MM.1S (cell line): ENCODE data around the gene MTCH1.

Experiments
- DNase-seq: peaks from one replicate; pipeline ENCODE4 v3.0.0-alpha.2; 2015
- H2AFZ ChIP-seq: fragments of 300-600 bp; sonication (generic); 2 replicates; pipeline ENCODE4 v1.6.0; 2016; ENCODE audit warnings: antibody characterized with exemption, low read length
- H3F3A ChIP-seq: fragments of 300-600 bp; sonication (generic); 2 replicates; pipeline ENCODE4 v1.6.1; 2016; ENCODE audit warnings: mild to moderate bottlenecking, antibody characterized with exemption, low read length, moderate library complexity, mixed read lengths; ENCODE audit not compliant: insufficient read depth
- H3K27ac ChIP-seq: fragments of 300-600 bp; sonication (generic); 2 replicates; pipeline ENCODE4 v1.5.1; 2016; ENCODE audit warnings: mild to moderate bottlenecking, low read length
- H3K27me3 ChIP-seq: fragments of 300-600 bp; sonication (generic); replicated peaks from 2 replicates; pipeline ENCODE4 v1.6.0; 2016; ENCODE audit warnings: low read length; ENCODE audit not compliant: insufficient read depth
- H3K36me3 ChIP-seq: fragments of 300-600 bp; sonication (generic); replicated peaks from 2 replicates; pipeline ENCODE4 v1.6.1; 2016; ENCODE audit warnings: mild to moderate bottlenecking, low read length, mixed read lengths; ENCODE audit not compliant: insufficient read depth
- H3K4me1 ChIP-seq: fragments of 300-600 bp; sonication (generic); 2 replicates; pipeline ENCODE4 v1.6.1; 2016; ENCODE audit warnings: low read length, mixed read lengths
- H3K4me2 ChIP-seq: fragments of 300-600 bp; sonication (generic); 2 replicates; pipeline ENCODE4 v1.6.0; 2016; ENCODE audit warnings: low read depth, low read length
- H3K4me3 ChIP-seq: fragments of 300-600 bp; sonication (generic); 2 replicates; pipeline ENCODE4 v1.5.1; 2016; ENCODE audit warnings: low read length, mixed read lengths
- H3K79me2 ChIP-seq: fragments of 300-600 bp; sonication (generic); 2 replicates; pipeline ENCODE4 v1.6.1; 2016; ENCODE audit warnings: mixed run types, low read length, mixed read lengths
- H3K9ac ChIP-seq: fragments of 300-600 bp; sonication (generic); 2 replicates; pipeline ENCODE4 v1.6.1; 2016; ENCODE audit warnings: low read length, mixed read lengths
- H3K9me2 ChIP-seq: fragments of 300-600 bp; sonication (generic); replicated peaks from 2 replicates; pipeline ENCODE4 v1.6.1; 2016; ENCODE audit warnings: mild to moderate bottlenecking, low read length, mixed read lengths; ENCODE audit not compliant: insufficient read depth
- H3K9me3 ChIP-seq: fragments of 300-600 bp; sonication (generic); replicated peaks from 2 replicates; pipeline ENCODE4 v1.6.1; 2016; ENCODE audit warnings: mild to moderate bottlenecking, low read length, mixed read lengths; ENCODE audit not compliant: insufficient read depth
- H4K20me1 ChIP-seq: fragments of 300-600 bp; sonication (generic); 2 replicates; pipeline ENCODE4 v1.6.1; 2016; ENCODE audit warnings: mild to moderate bottlenecking, low read length, moderate library complexity, mixed read lengths; ENCODE audit not compliant: insufficient read depth
- CTCF ChIP-seq: fragments of 300-600 bp; sonication (generic); IDR thresholded peaks from 2 replicates; pipeline ENCODE4 v1.5.1; 2016; ENCODE audit warnings: antibody characterized with exemption, low read length, mixed read lengths
- EZH2 ChIP-seq: fragments of 300-600 bp; sonication (generic); optimal IDR thresholded peaks from 2 replicates; pipeline ENCODE3; 2017; ENCODE audit warnings: low read depth, mild to moderate bottlenecking, antibody characterized with exemption, low read length, mixed read lengths
- EZH2phosphoT487 ChIP-seq: fragments of 300-600 bp; sonication (generic); IDR thresholded peaks from 2 replicates; pipeline ENCODE4 v1.6.1; 2018; ENCODE audit warnings: antibody characterized with exemption, low read length

MTCH1 gene

DNA sequence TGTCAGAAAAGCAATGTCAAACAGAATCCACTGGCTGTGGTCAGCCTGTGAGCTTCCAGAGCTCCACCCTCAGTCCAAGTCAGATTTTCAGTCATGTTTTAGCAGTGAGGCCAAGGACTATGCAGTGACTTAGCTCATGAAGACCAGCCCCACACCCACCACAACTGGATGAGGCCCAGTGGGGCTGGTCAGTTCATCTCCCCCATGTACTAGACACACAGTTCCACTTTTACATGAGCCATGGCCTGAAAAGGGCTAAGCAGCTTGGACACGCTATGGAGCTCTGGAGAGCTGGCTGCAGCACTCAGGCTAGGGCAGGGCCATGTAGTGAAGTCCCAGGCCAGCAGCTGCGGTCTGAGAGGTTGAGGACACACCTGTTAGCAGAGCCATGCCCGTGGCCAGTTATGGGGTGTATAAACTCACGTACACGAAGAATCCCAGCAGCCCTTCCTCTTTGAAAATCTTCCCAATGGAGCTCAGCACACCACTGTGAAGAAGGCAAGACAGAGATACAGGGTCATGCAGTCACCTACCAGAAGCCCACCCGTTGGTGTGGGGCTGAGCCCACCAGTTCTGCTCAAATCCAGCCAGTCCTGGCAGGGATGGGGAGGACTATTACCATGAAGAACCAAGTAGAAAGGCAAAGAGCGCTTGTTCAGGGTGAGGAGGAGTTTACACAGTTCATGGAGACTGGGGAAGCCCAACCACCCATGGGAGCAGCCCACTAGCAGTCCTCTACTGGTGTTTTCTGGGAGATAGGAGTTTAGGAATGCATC, 10.6 kb downstream of the MTCH1 start:
- no peaks in the 10 kb centered on the region for H3K9me2 ChIP-seq
- no peak overlapping the region for H2AFZ ChIP-seq
- H3K27ac ChIP-seq: no peak overlapping the region
- H3K9me3 ChIP-seq: no peaks in the 10 kb centered on the region
- no peaks in the 10 kb centered on the region for H3K36me3 ChIP-seq
- H3K4me2 ChIP-seq: no peak overlapping the region
- H3K79me2 ChIP-seq: peaks cover 16% of the 10 kb centered on the region
- TF ChIP-seq CTCF: no peak
- TF ChIP-seq EZH2: no peak
- TF ChIP-seq EZH2phosphoT487: no peak
- no peaks in the 10 kb centered on the region for H4K20me1 ChIP-seq
- H3K9ac ChIP-seq: no peak overlapping the region
- no peak overlapping the region for H3K4me3 ChIP-seq
- H3K27me3 ChIP-seq: no peaks in the 10 kb centered on the region
- H3K4me1 ChIP-seq: no peaks in the 10 kb centered on the region
- no peak for DNase-seq
- no peaks in the 10 kb centered on the region for H3F3A ChIP-seq

GRCh38 chr6:36973647-36974046, 12.3 kb downstream of the MTCH1 start:
- no peak overlapping the region for H3K4me2 ChIP-seq
- no peaks in the 10 kb centered on the region for H3K27me3 ChIP-seq
- H3K4me3 ChIP-seq: no peak overlapping the region
- H4K20me1 ChIP-seq: no peaks in the 10 kb centered on the region
- no peaks in the 10 kb centered on the region for H3K4me1 ChIP-seq
- no peak overlapping the region for H2AFZ ChIP-seq
- H3K27ac ChIP-seq: no peak overlapping the region
- H3K9me2 ChIP-seq: no peaks in the 10 kb centered on the region
- H3K36me3 ChIP-seq: no peaks in the 10 kb centered on the region
- no peaks in the 10 kb centered on the region for H3K79me2 ChIP-seq
- H3F3A ChIP-seq: no peaks in the 10 kb centered on the region
- no peak for TF ChIP-seq EZH2phosphoT487
- TF ChIP-seq CTCF: no peak
- TF ChIP-seq EZH2: no peak
- H3K9me3 ChIP-seq: no peaks in the 10 kb centered on the region
- no peak overlapping the region for H3K9ac ChIP-seq
- no peak for DNase-seq

GRCh38 chr6:36973190-36973589, 12.8 kb downstream of the MTCH1 start:
- Histone ChIP-seq H3K27me3 (no peaks in the 10 kb centered on the region), H3K4me1 (no peaks in the 10 kb centered on the region), H3K27ac (no peak overlapping the region), H3K4me2 (no peak overlapping the region), H3K36me3 (no peaks in the 10 kb centered on the region), H3F3A (no peaks in the 10 kb centered on the region), H2AFZ (no peak overlapping the region), H3K9me3 (no peaks in the 10 kb centered on the region), H3K9me2 (no peaks in the 10 kb centered on the region), H3K79me2 (no peaks in the 10 kb centered on the region), H3K4me3 (no peak overlapping the region), H3K9ac (no peak overlapping the region), H4K20me1 (no peaks in the 10 kb centered on the region)
- TF ChIP-seq CTCF (no peak), EZH2 (no peak), EZH2phosphoT487 (no peak)
- no peak for DNase-seq
